Spinal cord (tissue), 10 donors: Measurements from ENCODE around the gene OR6K3. TPM values are rescaled to one million over a fixed set of nuclear protein-coding genes. Genes with fewer than 3 reads are reported as not detected.

Experiments used
- DNase-seq, 6 donors: peaks; one replicate each; pipeline versions ENCODE4 v3.0.0 to v3.0.0-alpha.2; 2013 to 2015; ENCODE audit warnings: low spot score in 6 of 6, low read depth in 4 of 6
- H3K27ac ChIP-seq: one replicate; pipeline ENCODE4 v1.5.1; 2013; ENCODE audit warnings: low read depth, low read length, control low read depth
- H3K27me3 ChIP-seq: one replicate; pipeline ENCODE4 v1.6.1; 2013; ENCODE audit warnings: low read length; ENCODE audit not compliant: control insufficient read depth, insufficient read depth
- H3K36me3 ChIP-seq: one replicate; pipeline ENCODE4 v1.6.1; 2013; ENCODE audit warnings: low read length; ENCODE audit not compliant: control insufficient read depth, insufficient read depth
- H3K4me1 ChIP-seq: one replicate; pipeline ENCODE4 v1.6.1; 2013; ENCODE audit warnings: low read length; ENCODE audit not compliant: control insufficient read depth, insufficient read depth
- H3K4me3 ChIP-seq: one replicate; pipeline ENCODE4 v1.5.1; 2013; ENCODE audit warnings: low read depth, low read length, control low read depth
- H3K9me3 ChIP-seq: one replicate; pipeline ENCODE4 v1.6.1; 2013; ENCODE audit warnings: low read length; ENCODE audit not compliant: control insufficient read depth, insufficient read depth
- WGBS: methylation state at CpG from one replicate; pipeline ENCODE4 v1.1.5; 2013; ENCODE audit warnings: missing lambda C conversion rate; ENCODE audit not compliant: insufficient coverage; 5-methylcytosine and 5-hydroxymethylcytosine counted together
- long read RNA-seq, 4 donors: transcript quantifications; one replicate each; lab custom pipeline, GENCODE V29; 2026
- polyA plus RNA-seq, 2 donors: library from polyadenylated mRNA; unstranded; fragments of 120-200 nt; gene quantifications; one replicate each; pipeline ENCODE4 v1.2.1, GENCODE V29; 2013; ENCODE audit not compliant: insufficient read length in 2 of 2
- total RNA-seq, 2 donors: library from RNA; depleted of rRNA in 1 of 2; stranded (reverse); fragments of 120-200 nt in 1 of 2; fragments of >200 nt in 1 of 2; gene quantifications; one replicate each; pipeline versions ENCODE4 v1.2.3 to v1.2.4, GENCODE V29; 2013 to 2014
- donor health status: healthy.

Gene OR6K3
- total RNA-seq (not detected), polyA plus RNA-seq (not detected)
- long read RNA-seq, donor 1: 0 reads
- long read RNA-seq, donor 2: 0 reads
- long read RNA-seq, donor 3, partial matches to known transcripts: 0 of 1 reads
- long read RNA-seq, donor 3, other reads (novel, unspliced or antisense): 0 of 1 reads
- long read RNA-seq, donor 4: 0 reads

GRCh38 chr1:158720620-158721019 is at the start of gene OR6K3:
OR6K3 (minus strand) TSS chr1:158720720; CDS start chr1:158718115, 2,605 bp downstream.
- WGBS: no CpG with 5 or more reads among the region's 2 CpGs
- H3K36me3 ChIP-seq: no peaks in the 10 kb centered on the region
- DNase-seq: no peak

GRCh38 chr1:158754420-158754819 is 33.9 kb upstream of the OR6K3 start, which contains the start of gene OR6K6:
OR6K6 (plus strand) TSS chr1:158754720; CDS start chr1:158754888, 168 bp downstream.
- Histone ChIP-seq H3K9me3 (no peaks in the 10 kb centered on the region), H3K4me1 (no peaks in the 10 kb centered on the region), H3K36me3 (no peaks in the 10 kb centered on the region), H3K27ac (no peak within 1 kb of the TSS), H3K27me3 (no peaks in the 10 kb centered on the region), H3K4me3 (no peak within 1 kb of the TSS)
- no peak for DNase-seq
- no CpG with 5 or more reads among the region's 2 CpGs for WGBS

More at GRCh38 chr1:158720620-158721019, at the start of gene OR6K3:
- H3K4me3 ChIP-seq: no peak within 1 kb of the TSS
- no peaks in the 10 kb centered on the region for H3K9me3 ChIP-seq
- no peaks in the 10 kb centered on the region for H3K4me1 ChIP-seq
- H3K27me3 ChIP-seq: no peaks in the 10 kb centered on the region
- H3K27ac ChIP-seq: no peak within 1 kb of the TSS

DNA sequence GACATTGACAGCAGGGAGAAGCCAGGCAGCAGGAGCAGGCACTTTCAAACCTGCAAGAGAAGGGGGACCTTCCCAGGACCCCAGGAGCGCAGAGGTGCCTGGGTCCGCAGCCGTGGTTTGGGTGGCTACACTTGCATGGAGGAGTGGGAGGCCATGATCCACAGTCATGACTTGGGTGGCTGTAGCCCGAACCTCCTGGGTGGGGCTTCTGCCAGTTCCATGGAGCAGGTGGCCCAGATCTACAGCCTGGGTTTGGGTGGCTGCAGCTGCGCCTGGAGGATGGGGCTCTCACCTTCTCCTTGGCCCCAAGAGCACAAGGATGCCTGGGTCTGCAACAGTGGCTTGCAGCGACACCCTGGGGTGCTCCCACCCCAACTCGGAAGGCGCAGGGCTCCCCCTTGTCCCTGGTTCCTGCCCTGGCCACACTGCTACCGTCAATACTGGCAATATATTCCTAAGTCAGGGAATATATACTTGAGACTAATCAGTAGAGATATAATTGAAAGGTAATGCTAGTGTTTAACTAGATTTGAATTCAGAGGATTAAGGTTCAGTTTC is 31.7 kb upstream of the OR6K3 start:
- DNase-seq: no peak
- WGBS: 92% methylated on average over 5 of the region's 9 CpGs
- no peaks in the 10 kb centered on the region for H3K4me1 ChIP-seq
- H3K9me3 ChIP-seq: no peaks in the 10 kb centered on the region
- H3K27me3 ChIP-seq: no peaks in the 10 kb centered on the region
- H3K4me3 ChIP-seq: no peak overlapping the region
- H3K27ac ChIP-seq: no peak overlapping the region
- no peaks in the 10 kb centered on the region for H3K36me3 ChIP-seq

DNA sequence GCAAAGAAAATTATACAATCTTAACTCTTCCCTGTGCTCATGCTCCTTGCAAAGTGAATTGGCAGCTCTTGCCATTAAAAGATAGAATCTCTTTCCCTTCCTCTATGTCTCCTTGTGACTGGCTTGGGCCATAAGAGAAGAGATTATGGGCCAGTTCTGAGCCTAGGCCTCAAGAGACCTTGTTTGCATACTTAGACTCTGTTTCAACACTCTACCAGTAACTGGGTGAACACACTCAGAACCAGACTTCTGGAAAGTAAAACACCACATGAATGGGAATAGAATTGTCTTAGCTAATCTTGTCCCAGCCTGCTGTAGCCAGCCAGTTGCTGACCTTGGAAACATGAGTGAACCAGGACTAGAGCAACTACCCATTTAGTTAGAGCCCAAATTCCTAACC is 15.3 kb upstream of the OR6K3 start:
- no peak overlapping the region for H3K27ac ChIP-seq
- H3K4me1 ChIP-seq: no peaks in the 10 kb centered on the region
- H3K36me3 ChIP-seq: no peaks in the 10 kb centered on the region
- H3K9me3 ChIP-seq: no peaks in the 10 kb centered on the region
- H3K4me3 ChIP-seq: no peak overlapping the region
- no peaks in the 10 kb centered on the region for H3K27me3 ChIP-seq
- no peak for DNase-seq

DNA sequence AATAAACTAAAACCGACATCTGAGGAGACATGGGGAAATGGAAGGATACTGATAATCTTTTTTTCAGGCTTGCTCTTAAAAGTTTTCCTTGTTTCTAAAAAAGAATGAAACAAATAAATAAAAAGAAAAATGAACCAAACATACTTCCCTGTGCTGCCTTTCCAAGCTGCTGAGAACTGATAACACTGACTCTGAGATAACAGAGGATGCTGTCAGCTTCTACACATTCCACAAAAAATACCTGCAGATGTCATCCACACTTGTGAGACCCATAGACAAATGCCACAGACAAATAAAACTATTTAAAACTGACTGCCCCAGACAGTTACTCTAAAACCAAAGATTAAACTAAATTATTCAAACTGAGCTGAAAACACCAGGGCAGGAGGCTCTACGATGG is 12.0 kb upstream of the OR6K3 start:
- Histone ChIP-seq H3K4me3 (no peak overlapping the region), H3K27ac (no peak overlapping the region), H3K9me3 (no peaks in the 10 kb centered on the region), H3K36me3 (no peaks in the 10 kb centered on the region), H3K4me1 (no peaks in the 10 kb centered on the region), H3K27me3 (no peaks in the 10 kb centered on the region)
- WGBS: 69% methylated on average over 1 of the region's 2 CpGs
- DNase-seq: no peak

DNA sequence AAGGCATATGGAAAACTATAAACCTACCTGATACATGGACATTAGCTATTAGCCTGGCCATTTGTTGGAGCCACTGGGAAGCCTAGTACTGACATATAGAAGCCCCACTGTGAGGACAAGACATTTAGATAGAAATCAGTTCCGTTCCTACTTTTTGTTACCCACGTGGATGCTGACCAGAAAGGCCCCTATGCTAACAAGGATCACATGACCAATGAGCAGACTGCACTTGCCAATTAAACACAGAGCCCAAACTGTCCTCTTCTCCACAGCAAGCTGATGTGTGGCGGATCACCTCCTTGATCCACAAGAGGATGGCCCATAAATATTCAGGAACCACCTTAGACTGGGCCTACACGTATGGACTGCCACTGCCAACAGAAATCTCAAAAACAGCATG is 11.2 kb upstream of the OR6K3 start:
- 77% methylated on average over 4 of the region's 4 CpGs for WGBS

DNA sequence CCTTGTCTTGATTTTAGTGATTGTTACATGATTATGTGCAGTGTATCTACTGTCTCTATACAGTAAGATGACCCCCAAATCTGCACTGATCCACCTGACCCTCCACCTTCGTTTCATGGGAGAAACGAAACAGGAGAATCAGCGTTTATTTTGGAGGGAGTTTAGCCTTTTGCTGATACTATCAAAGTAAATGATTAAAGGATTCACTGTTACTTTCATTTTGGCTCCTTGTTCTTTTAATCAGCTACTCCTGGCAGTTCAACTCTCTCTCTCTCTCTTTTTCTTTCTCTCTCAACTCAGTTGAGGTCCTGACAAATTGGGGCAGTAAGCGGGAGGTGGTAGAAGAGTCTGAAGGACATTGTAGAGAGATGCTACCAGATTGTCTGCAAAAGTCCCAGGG is 9.9 kb upstream of the OR6K3 start:
- no peaks in the 10 kb centered on the region for H3K36me3 ChIP-seq
- H3K4me1 ChIP-seq: no peaks in the 10 kb centered on the region
- no peaks in the 10 kb centered on the region for H3K27me3 ChIP-seq
- H3K9me3 ChIP-seq: no peaks in the 10 kb centered on the region
- no peak for DNase-seq
- no peak overlapping the region for H3K4me3 ChIP-seq
- WGBS: no CpG with 5 or more reads among the region's 4 CpGs
- H3K27ac ChIP-seq: no peak overlapping the region

More for the DNA sequence above, 11.2 kb upstream of the OR6K3 start:
- Histone ChIP-seq H3K9me3 (no peaks in the 10 kb centered on the region), H3K4me3 (no peak overlapping the region), H3K4me1 (no peaks in the 10 kb centered on the region), H3K36me3 (no peaks in the 10 kb centered on the region), H3K27ac (no peak overlapping the region), H3K27me3 (no peaks in the 10 kb centered on the region)
- no peak for DNase-seq

DNA sequence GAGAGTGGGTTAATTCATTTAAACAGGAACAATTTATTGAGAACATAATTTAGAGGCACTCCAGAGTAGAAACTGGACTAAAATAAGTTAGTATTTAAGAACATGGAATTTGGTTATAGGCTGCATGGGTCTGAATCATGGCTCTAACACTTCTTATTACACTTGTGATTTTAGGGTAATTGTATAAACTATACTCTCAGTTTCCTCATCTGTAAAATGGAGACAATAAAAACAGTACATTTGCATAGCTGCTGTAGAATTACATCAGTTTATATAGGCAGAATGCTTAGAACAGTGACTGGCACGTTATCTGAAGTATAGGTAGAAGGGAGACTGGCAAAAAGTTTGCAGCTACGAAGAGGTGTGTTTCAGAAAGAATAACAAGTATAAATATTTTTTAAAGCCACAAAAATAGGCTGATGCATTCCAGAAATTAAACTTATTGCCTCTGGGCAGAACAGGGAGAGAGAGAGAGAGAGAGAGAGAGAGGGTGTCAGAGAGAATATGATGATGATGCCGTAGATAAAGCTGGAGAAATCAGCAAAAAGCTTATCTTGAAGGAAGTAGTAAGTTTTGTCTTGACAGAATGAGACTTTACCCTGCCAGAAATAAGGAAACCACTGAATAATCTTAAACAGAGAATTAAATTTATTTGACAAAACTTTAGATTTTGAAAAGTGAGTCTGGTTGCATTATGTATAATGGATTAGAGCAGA is 8.1 kb upstream of the OR6K3 start:
- H3K4me1 ChIP-seq: no peaks in the 10 kb centered on the region
- no peak for DNase-seq
- no peak overlapping the region for H3K27ac ChIP-seq
- WGBS: no CpG with 5 or more reads among the region's 3 CpGs
- no peaks in the 10 kb centered on the region for H3K27me3 ChIP-seq
- no peaks in the 10 kb centered on the region for H3K36me3 ChIP-seq
- H3K9me3 ChIP-seq: no peaks in the 10 kb centered on the region
- no peak overlapping the region for H3K4me3 ChIP-seq

- no peak overlapping the region for H3K4me3 ChIP-seq
- no peaks in the 10 kb centered on the region for H3K4me1 ChIP-seq
- H3K9me3 ChIP-seq: no peaks in the 10 kb centered on the region
- no peaks in the 10 kb centered on the region for H3K27me3 ChIP-seq
- 94% methylated on average over 5 of the region's 5 CpGs for WGBS
- no peaks in the 10 kb centered on the region for H3K36me3 ChIP-seq
- no peak for DNase-seq
- H3K27ac ChIP-seq: no peak overlapping the region
Observed at GRCh38 chr1:158724442-158724841, 3.9 kb upstream of the OR6K3 start.

DNA sequence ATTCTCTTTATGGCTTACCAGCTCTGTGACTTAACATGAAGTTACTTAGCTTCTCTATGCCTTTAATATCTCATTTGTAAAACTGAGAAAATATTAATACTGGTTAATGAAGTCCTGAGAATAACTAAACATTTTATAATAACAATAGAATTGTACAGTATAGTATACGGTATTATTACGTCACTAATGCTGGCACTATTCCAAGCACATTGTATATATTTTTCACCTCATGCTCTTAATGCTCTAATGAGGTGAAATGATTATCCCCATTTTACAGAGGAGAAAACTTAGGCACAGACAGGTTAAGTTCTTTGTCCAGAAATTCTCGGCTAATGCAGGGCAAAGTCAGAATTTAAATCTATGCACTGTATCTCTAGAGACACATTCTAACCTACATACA is 856 bp downstream of the OR6K3 start:
- no peak for DNase-seq
- WGBS: no CpG with 5 or more reads among the region's 3 CpGs
- Histone ChIP-seq H3K36me3 (no peaks in the 10 kb centered on the region), H3K27me3 (no peaks in the 10 kb centered on the region), H3K27ac (no peak overlapping the region), H3K9me3 (no peaks in the 10 kb centered on the region), H3K4me1 (no peaks in the 10 kb centered on the region), H3K4me3 (no peak overlapping the region)
